Brain microvascular endothelial cell (primary cell): Measurements from ENCODE around the gene SCARB1.

Source experiments
- DNase-seq: peaks from one replicate; pipeline ENCODE4 v3.0.0-alpha.2; 2020
- H3K27ac ChIP-seq: fragments of 250-450 bp; sonication (Bioruptor Pico); 2 replicates; pipeline ENCODE4 v1.5.1; 2020; ENCODE audit warnings: mild to moderate bottlenecking, moderate library complexity
- H3K27me3 ChIP-seq: fragments of 250-450 bp; sonication (Bioruptor Pico); replicated peaks from 2 replicates; pipeline ENCODE4 v1.5.1; 2020; ENCODE audit warnings: mild to moderate bottlenecking
- H3K36me3 ChIP-seq: fragments of 250-450 bp; sonication (Bioruptor Pico); replicated peaks from 2 replicates; pipeline ENCODE4 v1.5.1; 2020; ENCODE audit warnings: mild to moderate bottlenecking
- H3K4me3 ChIP-seq: 2 replicates; pipeline ENCODE4 v1.5.1; 2011; ENCODE audit warnings: low read depth, mild to moderate bottlenecking, control low read depth, low read length, moderate library complexity
- in situ Hi-C: cut with HindIII; loops from 2 replicates; pipeline ENCODE4 v1.10.0; 2017; ENCODE audit warnings: low sequenced_read_pairs, low pct_ligation_motif_present
- TF ChIP-seq, protein P1 (sequence below): IDR thresholded peaks from 2 replicates; pipeline ENCODE4 v1.5.1; 2011; ENCODE audit warnings: low read depth, mild to moderate bottlenecking, moderate library complexity, low read length, control low read depth, inconsistent platforms; ENCODE audit errors: missing control alignments

The SCARB1 gene

DNA sequence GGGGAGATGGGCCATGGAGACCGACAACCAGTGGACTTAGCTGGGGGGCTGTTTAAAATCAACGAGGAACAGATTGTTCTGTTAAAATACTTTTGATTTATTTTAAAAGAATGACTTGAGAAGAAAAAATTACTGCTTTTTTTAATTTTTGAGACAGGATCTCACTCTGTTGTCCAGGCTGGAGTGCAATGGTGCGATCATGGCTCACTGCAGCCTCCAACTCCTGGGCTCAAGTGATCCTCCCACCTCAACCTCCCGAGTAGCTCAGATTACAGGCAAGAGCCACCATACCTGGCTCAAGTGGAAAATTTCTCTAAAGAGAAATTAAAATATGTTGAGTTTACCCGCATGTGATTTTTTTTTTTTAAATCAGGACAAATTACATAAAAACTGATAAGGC lies 80.6 kb downstream of the SCARB1 start:
- Histone ChIP-seq H3K27me3 (no peaks in the 10 kb centered on the region), H3K27ac (no peak overlapping the region), H3K4me3 (no peak overlapping the region), H3K36me3 (peaks cover 9% of the 10 kb centered on the region)
- no peak for DNase-seq
- in situ Hi-C loops, result no loop called here
- TF ChIP-seq, protein P1, sequence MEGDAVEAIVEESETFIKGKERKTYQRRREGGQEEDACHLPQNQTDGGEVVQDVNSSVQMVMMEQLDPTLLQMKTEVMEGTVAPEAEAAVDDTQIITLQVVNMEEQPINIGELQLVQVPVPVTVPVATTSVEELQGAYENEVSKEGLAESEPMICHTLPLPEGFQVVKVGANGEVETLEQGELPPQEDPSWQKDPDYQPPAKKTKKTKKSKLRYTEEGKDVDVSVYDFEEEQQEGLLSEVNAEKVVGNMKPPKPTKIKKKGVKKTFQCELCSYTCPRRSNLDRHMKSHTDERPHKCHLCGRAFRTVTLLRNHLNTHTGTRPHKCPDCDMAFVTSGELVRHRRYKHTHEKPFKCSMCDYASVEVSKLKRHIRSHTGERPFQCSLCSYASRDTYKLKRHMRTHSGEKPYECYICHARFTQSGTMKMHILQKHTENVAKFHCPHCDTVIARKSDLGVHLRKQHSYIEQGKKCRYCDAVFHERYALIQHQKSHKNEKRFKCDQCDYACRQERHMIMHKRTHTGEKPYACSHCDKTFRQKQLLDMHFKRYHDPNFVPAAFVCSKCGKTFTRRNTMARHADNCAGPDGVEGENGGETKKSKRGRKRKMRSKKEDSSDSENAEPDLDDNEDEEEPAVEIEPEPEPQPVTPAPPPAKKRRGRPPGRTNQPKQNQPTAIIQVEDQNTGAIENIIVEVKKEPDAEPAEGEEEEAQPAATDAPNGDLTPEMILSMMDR, result no peak

DNA sequence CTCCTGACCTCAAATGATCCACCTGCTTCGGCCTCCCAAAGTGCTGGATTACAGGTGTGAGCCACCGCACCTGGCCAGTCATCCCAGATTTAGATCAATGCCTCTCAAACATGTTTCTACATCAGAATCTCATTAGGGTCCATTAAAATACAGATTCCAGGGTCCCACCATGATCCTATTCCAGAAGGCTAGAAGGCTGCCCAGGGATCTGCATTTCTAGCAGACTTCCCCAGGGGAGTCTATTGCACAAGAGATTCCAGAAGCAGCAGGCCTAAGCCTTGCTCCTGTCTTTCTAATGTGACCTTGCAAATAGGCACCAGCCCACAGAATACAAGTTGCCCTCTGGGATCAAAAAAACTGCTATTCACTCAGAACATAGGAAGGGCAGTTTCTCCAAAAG lies 81.5 kb downstream of the SCARB1 start:
- H3K27ac ChIP-seq, result no peak overlapping the region

DNA sequence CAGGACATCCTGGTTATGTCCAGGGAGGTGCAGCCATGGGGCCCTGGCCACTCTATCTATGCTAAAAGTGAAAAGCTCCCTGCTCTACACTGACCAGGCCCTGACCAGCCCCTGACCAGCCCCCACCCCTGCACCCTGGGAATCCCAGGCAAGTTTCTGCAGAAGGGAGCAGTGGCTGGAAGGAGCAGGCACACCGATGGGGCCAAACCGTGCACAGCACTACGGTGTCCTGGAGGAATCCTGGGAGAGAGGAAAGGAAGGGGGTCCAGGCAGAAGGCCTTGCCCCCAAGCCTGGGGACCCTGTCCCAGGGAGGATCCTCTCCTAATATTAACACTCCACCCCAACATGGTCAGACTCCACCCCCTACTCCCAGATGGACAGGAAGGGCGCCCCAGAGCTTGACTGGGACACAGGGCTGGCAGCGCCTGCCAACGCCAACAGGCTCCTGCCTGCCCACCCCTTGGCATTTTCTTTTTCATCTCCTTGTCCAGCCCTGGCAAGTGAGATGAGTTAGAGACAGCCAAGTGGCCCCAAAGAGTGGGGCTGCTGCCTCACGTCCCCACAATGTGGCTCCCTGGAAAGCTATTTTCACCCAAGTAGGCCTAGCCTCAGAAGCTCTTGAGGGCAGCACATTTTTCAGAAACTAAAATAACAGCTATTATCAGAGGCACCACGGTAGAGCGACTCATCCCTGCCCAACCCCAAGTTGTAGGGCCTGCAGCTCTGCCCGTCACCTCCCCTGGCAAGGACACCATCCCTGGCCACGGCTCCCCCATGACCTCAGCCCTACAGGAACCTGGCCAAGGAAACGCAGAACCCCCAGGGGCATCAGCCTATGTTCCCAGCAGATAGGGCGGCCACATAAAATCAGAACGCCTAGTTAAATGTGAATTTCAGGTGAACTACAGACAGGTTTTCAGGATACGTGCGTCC lies 82.6 kb downstream of the SCARB1 start:
- Histone ChIP-seq H3K36me3 (peaks cover 6% of the 10 kb centered on the region), H3K4me3 (no peak overlapping the region), H3K27ac (no peak overlapping the region), H3K27me3 (no peaks in the 10 kb centered on the region)
- DNase-seq, result no peak
- in situ Hi-C loops, result no loop called here
- TF ChIP-seq, protein P1, result no peak

More for the DNA sequence above, 81.5 kb downstream of the SCARB1 start:
- Histone ChIP-seq H3K27me3 (no peaks in the 10 kb centered on the region), H3K36me3 (peaks cover 9% of the 10 kb centered on the region), H3K4me3 (no peak overlapping the region)
- TF ChIP-seq, protein P1, result no peak
- DNase-seq, result no peak
- in situ Hi-C loops, result no loop called here

DNA sequence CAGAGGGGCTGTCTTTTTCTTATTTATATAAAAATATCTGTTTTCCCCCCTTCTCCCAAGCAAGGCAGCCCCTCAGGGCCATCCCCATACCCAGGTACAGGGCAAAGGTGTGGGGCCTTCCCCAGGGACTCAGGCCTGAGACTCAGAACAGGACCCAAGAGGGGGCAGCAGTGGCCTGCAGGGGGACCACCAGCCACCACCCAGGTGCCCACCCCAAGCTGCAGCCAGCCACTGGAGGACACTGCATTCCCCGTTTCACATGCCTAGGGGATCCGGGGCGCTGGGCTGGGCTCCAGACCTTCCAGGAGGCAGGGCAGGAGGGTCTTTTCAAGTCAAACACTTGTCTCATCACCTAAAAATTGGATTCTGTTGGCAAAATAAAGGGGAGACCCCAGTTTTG lies 83.3 kb downstream of the SCARB1 start:
- no peaks in the 10 kb centered on the region for H3K27me3 ChIP-seq
- no peak for DNase-seq
- peaks cover 5% of the 10 kb centered on the region for H3K36me3 ChIP-seq
- no peak overlapping the region for H3K27ac ChIP-seq
- TF ChIP-seq, protein P1, result peak; percentile 6
- H3K4me3 ChIP-seq, result no peak overlapping the region
- in situ Hi-C loops, result no loop called here

DNA sequence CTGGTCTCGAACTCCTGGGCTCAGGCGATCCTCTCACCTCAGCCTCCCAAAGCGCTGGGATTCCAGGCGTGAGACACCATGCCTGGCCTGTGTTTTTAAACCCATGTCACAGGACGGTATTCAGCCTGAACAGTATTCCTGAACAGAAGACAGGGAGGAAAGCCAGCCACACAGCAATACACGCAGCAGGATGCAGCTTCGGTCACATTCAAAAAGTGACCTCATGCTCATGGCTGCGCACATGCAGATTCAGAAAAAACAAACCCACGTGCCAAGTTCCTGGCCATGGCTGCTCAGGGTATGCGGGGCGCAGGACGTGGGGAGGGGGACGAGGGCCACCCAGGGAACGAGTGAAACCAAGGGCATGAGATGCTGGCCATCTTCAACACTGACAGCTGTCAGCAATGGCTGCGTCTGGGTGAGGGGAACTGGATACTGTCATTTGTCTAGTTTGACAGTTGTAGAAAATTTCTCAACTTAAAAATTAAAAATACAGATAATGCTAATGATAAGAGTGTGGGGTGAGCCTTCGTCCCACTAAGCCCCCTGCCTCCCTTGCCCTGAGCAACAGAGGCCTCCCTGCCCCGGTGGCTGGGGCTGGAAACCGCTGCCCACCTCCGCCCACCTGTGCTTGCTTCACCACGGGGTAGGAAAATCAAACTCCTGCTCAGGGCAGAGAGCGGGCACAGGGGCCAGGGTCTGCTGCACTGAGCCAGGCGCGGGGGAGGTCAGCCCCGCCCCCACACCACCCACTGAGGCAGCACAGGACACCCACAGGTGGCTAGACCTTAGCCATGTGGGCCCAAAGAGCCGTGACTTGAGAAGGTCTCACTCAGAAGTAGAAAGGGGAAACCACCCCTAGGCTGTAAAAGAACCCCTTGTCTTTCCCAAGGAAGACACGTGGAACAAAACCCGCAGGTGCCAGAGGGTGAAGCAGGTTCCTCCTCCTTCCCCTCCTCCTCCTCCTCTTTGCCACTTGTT lies 84.2 kb downstream of the SCARB1 start:
- Histone ChIP-seq H3K27me3 (no peaks in the 10 kb centered on the region), H3K27ac (no peak overlapping the region), H3K4me3 (no peak overlapping the region), H3K36me3 (peaks cover 5% of the 10 kb centered on the region)
- in situ Hi-C loops, result no loop called here
- TF ChIP-seq, protein P1, result no peak
- no peak for DNase-seq
